Stomach (tissue), 4 donors: ENCODE measurements around the gene CRYGA.

Experiments used
- EP300 ChIP-seq: sonication (generic); formaldehyde crosslinking; IDR thresholded peaks from one replicate; pipeline ENCODE4 v1.6.1; 2017; ENCODE audit warnings: antibody characterized with exemption
- POLR2A ChIP-seq, 4 donors: fragments of 450-650 bp; IDR thresholded peaks; one replicate each; pipeline ENCODE4 v1.6.1; 2016; ENCODE audit warnings: antibody characterized with exemption in 4 of 4, control low read depth in 2 of 4, mild to moderate bottlenecking in 1 of 4, moderate library complexity in 1 of 4
- POLR2AphosphoS5 ChIP-seq, 3 donors: sonication (generic); formaldehyde crosslinking; IDR thresholded peaks; one replicate each; pipeline ENCODE4 v1.6.1; 2016; ENCODE audit warnings: antibody characterized with exemption in 3 of 3
- TF ChIP-seq, protein P1 (sequence below), 7 experiments: fragments of 450-650 bp in 4 of 7; fragments of 200-600 bp in 3 of 7; sonication (generic) in 3 of 7; IDR thresholded peaks; one replicate each; pipeline ENCODE4 v1.5.1; 2016 to 2019; ENCODE audit warnings: antibody characterized with exemption in 7 of 7, control low read depth in 2 of 7, mild to moderate bottlenecking in 1 of 7

DNA sequence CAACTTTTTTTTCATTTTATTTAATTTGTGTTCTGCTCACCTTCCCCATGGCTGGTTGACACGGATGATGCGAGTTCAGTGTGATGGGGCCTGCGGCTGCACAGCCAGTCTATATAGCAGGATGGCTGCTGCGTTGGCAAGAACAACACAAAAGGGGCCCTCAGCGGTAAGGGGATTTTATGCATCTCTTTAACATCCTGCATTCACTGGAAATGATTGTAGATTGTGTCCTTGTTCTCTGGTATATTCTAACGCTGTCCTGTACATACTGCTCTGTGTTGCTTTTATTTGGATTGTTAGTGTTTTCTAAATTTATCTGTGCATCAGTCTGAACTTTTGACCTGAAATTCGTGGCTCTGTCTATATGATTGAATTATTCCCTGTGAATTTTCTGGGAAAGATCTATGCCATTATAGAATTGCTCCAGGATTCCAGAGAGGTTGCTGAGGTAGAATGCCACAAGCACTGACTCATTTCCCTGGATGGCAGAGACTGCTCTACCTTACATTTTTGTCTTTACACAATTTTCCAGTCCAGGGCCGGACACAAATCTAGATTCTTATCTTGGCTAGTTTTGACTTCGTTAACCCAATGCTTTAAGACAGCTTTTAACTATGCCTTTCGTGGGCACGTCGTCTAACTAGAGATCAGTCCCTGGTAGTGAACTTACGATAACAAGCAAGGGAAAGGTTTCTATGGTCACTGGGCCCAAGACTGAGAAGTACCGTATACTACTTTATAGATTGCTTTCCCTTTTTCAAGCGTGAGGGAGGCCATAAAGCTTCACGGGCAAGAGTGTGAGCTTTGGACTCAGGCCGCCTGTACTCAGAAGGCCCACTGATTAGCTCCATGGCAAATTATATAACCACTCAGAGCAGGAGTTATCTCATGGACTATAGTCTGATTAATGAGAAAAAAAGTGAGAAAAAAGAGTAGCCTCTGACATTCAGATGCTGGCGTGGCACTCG is 33.4 kb downstream of the CRYGA start, which contains the start of gene CRYGC:
- TF ChIP-seq, protein P1, sequence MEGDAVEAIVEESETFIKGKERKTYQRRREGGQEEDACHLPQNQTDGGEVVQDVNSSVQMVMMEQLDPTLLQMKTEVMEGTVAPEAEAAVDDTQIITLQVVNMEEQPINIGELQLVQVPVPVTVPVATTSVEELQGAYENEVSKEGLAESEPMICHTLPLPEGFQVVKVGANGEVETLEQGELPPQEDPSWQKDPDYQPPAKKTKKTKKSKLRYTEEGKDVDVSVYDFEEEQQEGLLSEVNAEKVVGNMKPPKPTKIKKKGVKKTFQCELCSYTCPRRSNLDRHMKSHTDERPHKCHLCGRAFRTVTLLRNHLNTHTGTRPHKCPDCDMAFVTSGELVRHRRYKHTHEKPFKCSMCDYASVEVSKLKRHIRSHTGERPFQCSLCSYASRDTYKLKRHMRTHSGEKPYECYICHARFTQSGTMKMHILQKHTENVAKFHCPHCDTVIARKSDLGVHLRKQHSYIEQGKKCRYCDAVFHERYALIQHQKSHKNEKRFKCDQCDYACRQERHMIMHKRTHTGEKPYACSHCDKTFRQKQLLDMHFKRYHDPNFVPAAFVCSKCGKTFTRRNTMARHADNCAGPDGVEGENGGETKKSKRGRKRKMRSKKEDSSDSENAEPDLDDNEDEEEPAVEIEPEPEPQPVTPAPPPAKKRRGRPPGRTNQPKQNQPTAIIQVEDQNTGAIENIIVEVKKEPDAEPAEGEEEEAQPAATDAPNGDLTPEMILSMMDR (IDR thresholded peaks at IDR 0.05): no peak
- TF ChIP-seq POLR2A (IDR thresholded peaks at IDR 0.05) (no peak), EP300 (no peak), POLR2AphosphoS5 (IDR thresholded peaks at IDR 0.05) (no peak)
